HCT116 (cell line): ENCODE results near the gene EPHA2. TPM values are rescaled to one million over a fixed set of nuclear protein-coding genes. Genes with fewer than 3 reads are reported as not detected.
A peak's percentile ranks its signal among the peaks of the same experiment; 100 is the strongest.

Experiments
- ATAC-seq: fragments of 200-7000 bp; cut with Tn5 transposase; 2 replicates; pipeline ENCODE4 v1.9.1; 2020; ENCODE audit warnings: mild to moderate bottlenecking, moderate library complexity
- BruUV-seq: library from RNA; stranded (reverse); fragments of 400-500 nt; replicated peaks from 2 replicates; lab custom pipeline; 2021; lab: Mats Ljungman, UMichigan
- CTCF ChIA-PET: fragments of 300-600 bp; sonication (Branson Sonifier 250); formaldehyde crosslinking; loops from one replicate; lab custom pipeline; 2021; ENCODE audit warnings: antibody characterized with exemption; lab: Charles Lee
- POLR2A ChIA-PET: fragments of 300-600, 350-600 bp; sonication (Branson Sonifier 250); formaldehyde crosslinking; loops from one replicate; lab custom pipeline; 2021; ENCODE audit warnings: antibody characterized with exemption; lab: Charles Lee
- RAD21 ChIA-PET, 2 experiments: fragments of 300-600 bp; sonication (Branson Sonifier 250); formaldehyde crosslinking; loops; one replicate each; lab custom pipeline; 2023; ENCODE audit warnings: low total read pairs in 2 of 2; ENCODE audit not compliant: uncharacterized antibody in 2 of 2, unreplicated experiment in 2 of 2, low non-redundant PET in 1 of 2; lab: Charles Lee
- DNase-seq: peaks from one replicate; pipeline ENCODE4 v3.0.0-alpha.2; 2010; ENCODE audit warnings: low read depth, low spot score
- H2AFZ ChIP-seq: fragments of 200-600 bp; shearing (Covaris generic), sonication (generic); 2 replicates; pipeline ENCODE4 v1.6.1; 2017; ENCODE audit warnings: low read depth, mixed run types, mixed read lengths, antibody characterized with exemption, low read length; ENCODE audit not compliant: poor library complexity, severe bottlenecking
- H3K27ac ChIP-seq: 2 replicates; pipeline ENCODE4 v1.5.1; 2012; ENCODE audit warnings: low read depth, low read length
- H3K27me3 ChIP-seq: fragments of 200-600 bp; sonication (generic); 2 replicates; pipeline ENCODE4 v1.6.1; 2016; ENCODE audit warnings: mixed run types, low read length, mixed read lengths; ENCODE audit not compliant: insufficient read depth
- H3K36me3 ChIP-seq, 2 experiments: fragments of 200-500 bp in 1 of 2; fragments of 200-600 bp in 1 of 2; sonication (Bioruptor generic) in 1 of 2; sonication (generic) in 1 of 2; 2 replicates each; pipeline versions ENCODE4 v1.5.1 to v1.6.1; 2014 to 2016; ENCODE audit warnings: low read length in 2 of 2, inconsistent platforms in 1 of 2, mixed read lengths in 1 of 2, mixed run types in 1 of 2; ENCODE audit not compliant: insufficient read depth in 2 of 2, control insufficient read depth in 1 of 2
- H3K4me1 ChIP-seq, 2 experiments: fragments of 200-600 bp in 1 of 2; sonication (generic) in 1 of 2; 2 replicates each; pipeline versions ENCODE4 v1.5.1 to v1.6.1; 2012 to 2017; ENCODE audit warnings: low read length in 2 of 2, inconsistent platforms in 1 of 2, mild to moderate bottlenecking in 1 of 2, mixed read lengths in 1 of 2, mixed run types in 1 of 2, moderate library complexity in 1 of 2; ENCODE audit not compliant: insufficient read depth in 2 of 2, control insufficient read depth in 1 of 2
- H3K4me2 ChIP-seq: fragments of 200-600 bp; sonication (generic); 2 replicates; pipeline ENCODE4 v1.6.1; 2017; ENCODE audit warnings: mixed run types, low read length, mixed read lengths
- H3K4me3 ChIP-seq, 2 experiments: fragments of 200-600 bp in 1 of 2; sonication (generic) in 1 of 2; replicated peaks in 1 of 2; 2 replicates each; pipeline ENCODE4 v1.5.1; 2011 to 2016; ENCODE audit warnings: low read length in 2 of 2, control low read depth in 1 of 2, low read depth in 1 of 2, mild to moderate bottlenecking in 1 of 2, mixed read lengths in 1 of 2, mixed run types in 1 of 2
- H3K79me2 ChIP-seq: fragments of 200-600 bp; sonication (generic); 2 replicates; pipeline ENCODE4 v1.6.1; 2017; ENCODE audit warnings: mild to moderate bottlenecking, mixed run types, low read length, moderate library complexity, mixed read lengths; ENCODE audit not compliant: insufficient read depth
- H3K9ac ChIP-seq: fragments of 200-600 bp; sonication (generic); 2 replicates; pipeline ENCODE4 v1.6.1; 2016; ENCODE audit warnings: low read length, mixed read lengths
- H3K9me2 ChIP-seq: fragments of 200-600 bp; sonication (generic), shearing (Covaris generic); 2 replicates; pipeline ENCODE4 v1.6.1; 2017; ENCODE audit warnings: mixed run types, mild to moderate bottlenecking, moderate library complexity; ENCODE audit not compliant: insufficient read depth
- H3K9me3 ChIP-seq, 2 experiments: fragments of 200-500 bp in 1 of 2; fragments of 200-600 bp in 1 of 2; sonication (Bioruptor generic) in 1 of 2; sonication (generic) in 1 of 2; 2 replicates each; pipeline ENCODE4 v1.6.1; 2014 to 2017; ENCODE audit warnings: low read length in 2 of 2, mixed read lengths in 2 of 2, inconsistent platforms in 1 of 2, low read depth in 1 of 2, mild to moderate bottlenecking in 1 of 2, mixed run types in 1 of 2, moderate library complexity in 1 of 2; ENCODE audit not compliant: control insufficient read depth in 1 of 2, insufficient read depth in 1 of 2
- H4K20me1 ChIP-seq: fragments of 200-600 bp; sonication (generic), shearing (Covaris generic); 2 replicates; pipeline ENCODE4 v1.6.1; 2017; ENCODE audit warnings: mixed run types, mild to moderate bottlenecking, moderate library complexity; ENCODE audit not compliant: insufficient read depth
- CEBPB ChIP-seq: IDR thresholded peaks from 2 replicates; pipeline ENCODE4 v1.6.1; 2012; ENCODE audit warnings: low read depth
- EGR1 ChIP-seq: IDR thresholded peaks from 2 replicates; pipeline ENCODE4 v1.6.1; 2012; ENCODE audit warnings: low read depth
- EZH2phosphoT487 ChIP-seq: fragments of 200-600 bp; IDR thresholded peaks from 2 replicates; pipeline ENCODE4 v1.6.1; 2018; ENCODE audit warnings: antibody characterized with exemption, borderline replicate concordance
- POLR2AphosphoS5 ChIP-seq: IDR thresholded peaks from 2 replicates; pipeline ENCODE4 v1.6.1; 2011; ENCODE audit warnings: mild to moderate bottlenecking, low read depth, low read length, moderate library complexity
- SP1 ChIP-seq: IDR thresholded peaks from 2 replicates; pipeline ENCODE4 v1.6.1; 2012; ENCODE audit warnings: low read depth
- SRF ChIP-seq: IDR thresholded peaks from 2 replicates; pipeline ENCODE4 v1.6.1; 2012; ENCODE audit warnings: low read depth
- TCF7L2 ChIP-seq: IDR thresholded peaks from 2 replicates; pipeline ENCODE4 v1.7.0; 2011; ENCODE audit warnings: borderline replicate concordance, inconsistent platforms; ENCODE audit not compliant: insufficient read depth, insufficient read length; ENCODE audit errors: extremely low read depth
- ZNF274 ChIP-seq: fragments of 200-500 bp; sonication (Bioruptor generic); IDR thresholded peaks from 2 replicates; pipeline ENCODE4 v1.6.1; 2014; ENCODE audit warnings: mild to moderate bottlenecking, low read depth, low read length, inconsistent platforms
- intact Hi-C: fragments of 100-400 bp; cut with micrococcal nuclease; formaldehyde crosslinking; loops from 2 replicates; pipeline ENCODE4 v1.10.0; 2022
- total RNA-seq: library from RNA; stranded (reverse); gene quantifications from one replicate; pipeline ENCODE4 v1.2.1, GENCODE V29; 2021; ENCODE audit not compliant: unreplicated experiment
- TF ChIP-seq, protein P1 (sequence below): IDR thresholded peaks from 2 replicates; pipeline ENCODE4 v1.6.1; 2012

Gene EPHA2
- total RNA-seq, 1 experiment from 2014 or later = 164 TPM

DNA sequence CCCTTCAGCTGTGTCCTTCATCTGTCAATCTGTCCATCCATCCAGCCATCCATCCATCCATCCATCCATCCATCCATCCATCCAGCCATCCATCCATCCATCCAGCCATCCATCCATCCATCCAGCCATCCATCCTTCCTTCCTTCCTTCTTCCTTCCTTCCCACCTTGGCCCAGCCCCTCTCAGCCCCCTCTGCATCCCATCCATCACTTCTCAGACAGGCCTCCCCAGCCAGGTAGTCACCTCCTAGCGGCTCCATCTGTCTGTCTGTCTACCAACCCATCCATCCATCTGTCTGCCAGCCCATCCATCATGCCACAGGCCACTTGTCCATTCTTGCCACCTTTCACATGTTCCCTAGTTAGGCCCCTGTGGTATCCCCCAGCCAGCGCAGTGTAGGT is 10.2 kb upstream of the EPHA2 start:
- TF ChIP-seq CEBPB = no peak
- no peak for TF ChIP-seq SRF
- no peak for TF ChIP-seq EGR1
- TF ChIP-seq POLR2AphosphoS5 = no peak
- TF ChIP-seq SP1 = no peak
- TF ChIP-seq EZH2phosphoT487 = no peak
- TF ChIP-seq TCF7L2 = no peak
- TF ChIP-seq ZNF274 = no peak
- TF ChIP-seq, protein P1, sequence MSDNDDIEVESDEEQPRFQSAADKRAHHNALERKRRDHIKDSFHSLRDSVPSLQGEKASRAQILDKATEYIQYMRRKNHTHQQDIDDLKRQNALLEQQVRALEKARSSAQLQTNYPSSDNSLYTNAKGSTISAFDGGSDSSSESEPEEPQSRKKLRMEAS = no peak
- TF ChIP-seq, all 23 proteins: peak for 0
- H4K20me1 ChIP-seq = no peaks in the 10 kb centered on the region
- no peaks in the 10 kb centered on the region for H3K27me3 ChIP-seq
- ChIA-PET POLR2A (interaction anchor here (1.3 to 3.3 kb wide), 2 partner anchors 10 to 13 kb away, joined by 3 to 11 read pairs; no protein-coding TSS in a partner anchor), RAD21 (no interaction called here), CTCF (no interaction called here)
- H3K4me1 ChIP-seq = peaks cover 64 to 97% of the 10 kb centered on the region in 2 experiments
- no peaks in the 10 kb centered on the region for H3K9me2 ChIP-seq
- no peak overlapping the region for H3K4me2 ChIP-seq
- no peak overlapping the region for H3K27ac ChIP-seq
- H2AFZ ChIP-seq = no peak overlapping the region
- no peaks in the 10 kb centered on the region for H3K9me3 ChIP-seq
- ATAC-seq = no peak
- no peaks in the 10 kb centered on the region for H3K79me2 ChIP-seq
- DNase-seq = no peak
- H3K9ac ChIP-seq = no peak overlapping the region; the same call in 1 of the 2 replicates
- intact Hi-C loops = no loop called here
- BruUV-seq = no TSS peak
- no peaks in the 10 kb centered on the region for H3K36me3 ChIP-seq
- H3K4me3 ChIP-seq = no peak overlapping the region

DNA sequence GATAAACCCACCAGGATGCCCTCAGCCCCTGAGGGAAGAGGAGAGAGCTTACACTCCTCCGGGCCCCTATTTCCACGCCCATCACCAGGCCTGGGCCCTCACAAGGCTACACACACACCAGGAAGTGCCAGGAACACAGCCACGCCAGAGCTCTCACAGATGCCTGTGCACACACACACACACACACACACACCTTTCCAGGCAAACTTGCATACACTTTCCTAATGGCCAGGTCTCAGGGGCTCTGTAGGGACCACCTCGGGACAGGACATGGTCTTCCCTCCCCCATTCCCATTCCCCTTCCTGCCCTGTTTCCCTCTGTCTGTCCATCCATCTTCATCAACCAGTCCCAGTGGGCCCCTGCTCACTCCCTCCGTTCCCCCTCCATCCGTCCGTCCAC is 9.7 kb upstream of the EPHA2 start:
- ATAC-seq = no peak
- RAD21 ChIA-PET = no interaction called here
- Histone ChIP-seq H3K4me1 (peaks cover 62 to 96% of the 10 kb centered on the region in 2 experiments), H2AFZ (no peak overlapping the region), H3K9ac (peak overlapping the region; percentile 36; the same call in 1 of the 2 replicates), H3K36me3 (no peaks in the 10 kb centered on the region), H4K20me1 (no peaks in the 10 kb centered on the region)
- TF ChIP-seq ZNF274 (no peak), POLR2AphosphoS5 (0 out of 2 replicates have a peak, but pooled peaks have one; percentile 32)
- TF ChIP-seq, all 23 proteins: peak for 1
- POLR2A ChIA-PET = interaction anchor here (1.3 to 4.7 kb wide), 3 partner anchors 7 to 13 kb away, joined by 3 to 30 read pairs (median 11); no protein-coding TSS in a partner anchor
- no peak for DNase-seq
- CTCF ChIA-PET = interaction anchor here (1.0 kb wide), 1 partner anchor 83 kb away, joined by 3 read pairs; no protein-coding TSS in a partner anchor
- BruUV-seq = no TSS peak
- Histone ChIP-seq H3K4me2 (peak overlapping the region; percentile 86), H3K9me3 (no peaks in the 10 kb centered on the region), H3K4me3 (no peak overlapping the region), H3K27me3 (no peaks in the 10 kb centered on the region), H3K9me2 (no peaks in the 10 kb centered on the region), H3K27ac (peak overlapping the region; percentile 27; the same call in 1 of the 2 replicates), H3K79me2 (no peaks in the 10 kb centered on the region)
- intact Hi-C loops = no loop called here
